H1 (cell line): ENCODE data around the gene SLC25A53. TPM values are rescaled to one million over a fixed set of nuclear protein-coding genes. Genes with fewer than 3 reads are reported as not detected.

Experiments
- CTCF ChIA-PET: fragments of 300-600 bp; sonication (Branson Sonifier 250); formaldehyde crosslinking; loops from one replicate; lab custom pipeline; 2021; ENCODE audit not compliant: partially characterized antibody; lab: Charles Lee
- POLR2A ChIA-PET: fragments of 300-600 bp; sonication (Branson Sonifier 250); formaldehyde crosslinking; loops from one replicate; lab custom pipeline; 2021; ENCODE audit warnings: inconsistent platforms; ENCODE audit not compliant: partially characterized antibody; lab: Charles Lee
- DNase-seq, 2 experiments: peaks; one replicate each; pipeline versions ENCODE4 v3.0.0 to v3.0.0-alpha.2; 2010 to 2022; ENCODE audit warnings: low spot score in 2 of 2, low read depth in 1 of 2, mixed read lengths in 1 of 2
- FAIRE-seq: peaks from 2 replicates; lab custom pipeline; 2011; peaks lifted over from hg19 to GRCh38; lab: Jason Lieb, UNC
- H2AFZ ChIP-seq: 2 replicates; pipeline ENCODE4 v1.8.1; 2012; ENCODE audit warnings: low read length, inconsistent platforms
- H2AK5ac ChIP-seq: 2 replicates; pipeline ENCODE4 v1.6.1; 2013; ENCODE audit warnings: low read depth, low read length
- H2BK120ac ChIP-seq: replicated peaks from 2 replicates; pipeline ENCODE3; 2013; ENCODE audit warnings: low read depth, low read length, inconsistent platforms
- H2BK12ac ChIP-seq: 2 replicates; pipeline ENCODE4 v1.6.1; 2013; ENCODE audit warnings: low read depth, low read length
- H2BK15ac ChIP-seq: 2 replicates; pipeline ENCODE4 v1.6.1; 2013; ENCODE audit warnings: low read length
- H2BK20ac ChIP-seq: 2 replicates; pipeline ENCODE4 v1.6.1; 2013; ENCODE audit warnings: low read length
- H2BK5ac ChIP-seq: 2 replicates; pipeline ENCODE4 v1.6.1; 2013; ENCODE audit warnings: low read depth, low read length
- H3K14ac ChIP-seq: 2 replicates; pipeline ENCODE4 v1.6.1; 2013; ENCODE audit warnings: inconsistent platforms; ENCODE audit not compliant: insufficient read length
- H3K18ac ChIP-seq: 2 replicates; pipeline ENCODE4 v1.6.1; 2013; ENCODE audit warnings: low read length; ENCODE audit errors: extremely low read depth
- H3K23ac ChIP-seq: 2 replicates; pipeline ENCODE4 v1.6.1; 2013; ENCODE audit warnings: inconsistent platforms; ENCODE audit not compliant: insufficient read length
- H3K23me2 ChIP-seq: 2 replicates; pipeline ENCODE4 v1.6.1; 2013; ENCODE audit warnings: low read depth, low read length
- H3K27ac ChIP-seq: 2 replicates; pipeline ENCODE4 v1.6.1; 2011; ENCODE audit warnings: low read depth, low read length, inconsistent platforms
- H3K27me3 ChIP-seq, 4 experiments: replicated peaks in 1 of 4; 1 replicate in 1 of 4; 2 replicates in 3 of 4; pipeline versions ENCODE4 v1.6.1 to v1.8.1; 2011 to 2013; ENCODE audit warnings: low read length in 3 of 4, mild to moderate bottlenecking in 3 of 4, inconsistent platforms in 2 of 4, mixed read lengths in 2 of 4, moderate library complexity in 1 of 4; ENCODE audit not compliant: control insufficient read depth in 3 of 4, insufficient read depth in 3 of 4; ENCODE audit errors: extremely low read depth in 1 of 4
- H3K36me3 ChIP-seq, 4 experiments: 2 replicates each; pipeline versions ENCODE4 v1.6.1 to v1.8.1; 2011 to 2013; ENCODE audit warnings: mild to moderate bottlenecking in 4 of 4, low read length in 3 of 4, moderate library complexity in 2 of 4, control low read depth in 1 of 4, inconsistent platforms in 1 of 4; ENCODE audit not compliant: insufficient read depth in 4 of 4, control insufficient read depth in 2 of 4
- H3K4ac ChIP-seq: replicated peaks from 2 replicates; pipeline ENCODE3; 2013; ENCODE audit warnings: low read length, low read depth, mixed read lengths, inconsistent platforms; ENCODE audit not compliant: insufficient read length
- H3K4me1 ChIP-seq, 4 experiments: replicated peaks in 1 of 4; 1 replicate in 1 of 4; 2 replicates in 3 of 4; pipeline versions ENCODE4 v1.6.1 to v1.8.1; 2011 to 2013; ENCODE audit warnings: low read length in 3 of 4, inconsistent platforms in 2 of 4, mixed read lengths in 1 of 4; ENCODE audit not compliant: insufficient read depth in 4 of 4, control insufficient read depth in 3 of 4
- H3K4me2 ChIP-seq, 2 experiments: 2 replicates each; pipeline versions ENCODE4 v1.6.1 to v1.8.1; 2011 to 2013; ENCODE audit warnings: low read depth in 2 of 2, low read length in 2 of 2, control low read depth in 1 of 2, inconsistent platforms in 1 of 2, mild to moderate bottlenecking in 1 of 2; ENCODE audit not compliant: insufficient read depth in 1 of 2
- H3K4me3 ChIP-seq, 4 experiments: fragments of 200-600, 300-600 bp in 1 of 4; sonication (generic), shearing (Covaris generic), sonication (Bioruptor Twin) in 1 of 4; 2 replicates each; pipeline versions ENCODE4 v1.5.1 to v1.8.1; 2011 to 2016; ENCODE audit warnings: low read length in 4 of 4, low read depth in 3 of 4, control low read depth in 2 of 4, inconsistent platforms in 2 of 4, mild to moderate bottlenecking in 2 of 4, mixed read lengths in 1 of 4, moderate library complexity in 1 of 4; ENCODE audit not compliant: insufficient read depth in 2 of 4; ENCODE audit errors: extremely low read depth in 1 of 4
- H3K56ac ChIP-seq: replicated peaks from 2 replicates; pipeline ENCODE3; 2013; ENCODE audit warnings: low read depth, mild to moderate bottlenecking, mixed read lengths, low read length, inconsistent platforms; ENCODE audit not compliant: insufficient read length
- H3K79me1 ChIP-seq: 2 replicates; pipeline ENCODE4 v1.6.1; 2013; ENCODE audit warnings: low read depth, low read length, control low read depth
- H3K79me2 ChIP-seq, 2 experiments: 2 replicates each; pipeline versions ENCODE4 v1.6.1 to v1.8.1; 2012 to 2013; ENCODE audit warnings: low read length in 2 of 2, mild to moderate bottlenecking in 2 of 2, inconsistent platforms in 1 of 2; ENCODE audit not compliant: insufficient read depth in 2 of 2, control insufficient read depth in 1 of 2
- H3K9ac ChIP-seq, 4 experiments: replicated peaks in 1 of 4; 1 replicate in 1 of 4; 2 replicates in 3 of 4; pipeline versions ENCODE4 v1.6.1 to v1.8.1; 2011 to 2013; ENCODE audit warnings: low read depth in 3 of 4, low read length in 3 of 4, control low read depth in 2 of 4, mild to moderate bottlenecking in 2 of 4, moderate library complexity in 2 of 4, inconsistent platforms in 1 of 4; ENCODE audit errors: extremely low read depth in 1 of 4
- H3K9me3 ChIP-seq, 2 experiments: 2 replicates each; pipeline versions ENCODE4 v1.6.1 to v1.8.1; 2012 to 2013; ENCODE audit warnings: mild to moderate bottlenecking in 2 of 2, moderate library complexity in 2 of 2, control low read depth in 1 of 2, inconsistent platforms in 1 of 2, low read depth in 1 of 2, low read length in 1 of 2, mixed read lengths in 1 of 2; ENCODE audit not compliant: insufficient read depth in 2 of 2
- H4K20me1 ChIP-seq, 2 experiments: replicated peaks in 1 of 2; 2 replicates each; pipeline versions ENCODE3 to v1.8.1; 2011 to 2013; ENCODE audit warnings: inconsistent platforms in 2 of 2, low read length in 2 of 2, mild to moderate bottlenecking in 1 of 2; ENCODE audit not compliant: insufficient read depth in 2 of 2, control insufficient read depth in 1 of 2
- H4K5ac ChIP-seq: 2 replicates; pipeline ENCODE4 v1.6.1; 2013; ENCODE audit warnings: low read length, low read depth, mixed read lengths, inconsistent platforms; ENCODE audit not compliant: insufficient read length
- H4K8ac ChIP-seq: 2 replicates; pipeline ENCODE4 v1.8.0; 2013; ENCODE audit warnings: mild to moderate bottlenecking, moderate library complexity, low read length, inconsistent platforms; ENCODE audit not compliant: insufficient read depth; ENCODE audit errors: extremely low read depth
- H4K91ac ChIP-seq: replicated peaks from 2 replicates; pipeline ENCODE3; 2013; ENCODE audit warnings: low read length, mixed read lengths, inconsistent platforms; ENCODE audit not compliant: insufficient read length
- ASH2L ChIP-seq: fragments of 200-600, 300-600 bp; sonication (generic); IDR thresholded peaks from one replicate; pipeline ENCODE4 v1.7.1; 2017; ENCODE audit warnings: low read length
- CHD1 ChIP-seq: IDR thresholded peaks from 2 replicates; pipeline ENCODE4 v1.6.1; 2012; ENCODE audit warnings: low read depth, low read length, improper control_type of control experiment
- E2F6 ChIP-seq: IDR thresholded peaks from 2 replicates; pipeline ENCODE4 v1.6.1; 2012; ENCODE audit warnings: inconsistent platforms
- EGR1 ChIP-seq: IDR thresholded peaks from 2 replicates; pipeline ENCODE4 v1.6.1; 2011; ENCODE audit warnings: low read depth, low read length, borderline replicate concordance
- GTF2F1 ChIP-seq: IDR thresholded peaks from 2 replicates; pipeline ENCODE4 v1.6.1; 2012; ENCODE audit warnings: low read depth, low read length, improper control_type of control experiment, borderline replicate concordance
- KDM1A ChIP-seq: fragments of 200-600, 300-600 bp; sonication (generic); IDR thresholded peaks from 2 replicates; pipeline ENCODE4 v1.7.1; 2016; ENCODE audit warnings: mild to moderate bottlenecking, low read length, borderline replicate concordance
- MAFK ChIP-seq: IDR thresholded peaks from 2 replicates; pipeline ENCODE4 v1.6.1; 2012; ENCODE audit warnings: low read depth, mild to moderate bottlenecking, improper control_type of control experiment, low read length
- MAX ChIP-seq: IDR thresholded peaks from 2 replicates; pipeline ENCODE4 v1.6.1; 2012; ENCODE audit warnings: inconsistent platforms
- NRF1 ChIP-seq: IDR thresholded peaks from 2 replicates; pipeline ENCODE4 v1.6.1; 2011; ENCODE audit warnings: mild to moderate bottlenecking, low read depth, low read length, improper control_type of control experiment
- POLR2A ChIP-seq, 2 experiments: IDR thresholded peaks; 1 replicate in 1 of 2; 2 replicates in 1 of 2; pipeline ENCODE4 v1.6.1; 2011; ENCODE audit warnings: low read depth in 2 of 2, low read length in 2 of 2, mild to moderate bottlenecking in 2 of 2; ENCODE audit errors: control extremely low read depth in 1 of 2
- SAP30 ChIP-seq: fragments of 300-600 bp; sonication (generic); IDR thresholded peaks from 2 replicates; pipeline ENCODE4 v1.7.1; 2012; ENCODE audit warnings: low read length, moderate library complexity, mild to moderate bottlenecking, inconsistent platforms; ENCODE audit not compliant: insufficient read depth, insufficient replicate concordance
- SIRT6 ChIP-seq: IDR thresholded peaks from one replicate; pipeline ENCODE4 v1.7.1; 2012; ENCODE audit warnings: low read length, inconsistent platforms
- SP4 ChIP-seq: IDR thresholded peaks from 2 replicates; pipeline ENCODE4 v1.6.1; 2012; ENCODE audit warnings: low read length, inconsistent platforms
- WGBS, 2 experiments: shearing (Covaris generic) in 1 of 2; methylation state at CpG; one replicate each; pipeline versions ENCODE4 v1.1.6 to v1.1.7; 2013 to 2015; ENCODE audit warnings: low lambda C conversion rate in 2 of 2, mixed read lengths in 2 of 2, inconsistent platforms in 1 of 2, low coverage in 1 of 2, missing lambda C conversion rate in 1 of 2; ENCODE audit not compliant: insufficient replicate concordance in 2 of 2, insufficient coverage in 1 of 2, insufficient read length in 1 of 2; ENCODE audit errors: extremely low coverage in 1 of 2, missing lambda C conversion rate in 1 of 2; 5-methylcytosine and 5-hydroxymethylcytosine counted together
- polyA plus RNA-seq, 7 experiments: library from polyadenylated mRNA; depleted of rRNA in 3 of 7; stranded (reverse) in 5 of 7; unstranded in 2 of 7; fragments of >200 nt in 5 of 7; fragments of 200-250 nt in 2 of 7; gene quantifications; 1 replicate in 5 of 7; 2 replicates in 1 of 7; 4 replicates in 1 of 7; pipeline versions ENCODE4 v1.2.1 to v1.2.3, GENCODE V29; 2011 to 2013; ENCODE audit warnings: missing spikeins in 2 of 7, mixed read lengths in 2 of 7
- total RNA-seq: library from RNA; stranded (reverse); fragmentation: NEBNext Ultra II Directional; extraction: Animal tissue kit (Norgen Biotek cat#: 25700); gene quantifications from 2 replicates; pipeline ENCODE4 v1.2.1, GENCODE V29; 2021
- TF ChIP-seq, protein P1 (sequence below): IDR thresholded peaks from 2 replicates; pipeline ENCODE4 v1.6.1; 2011; ENCODE audit warnings: low read length, improper control_type of control experiment

The SLC25A53 gene
- total and polyA plus RNA-seq, 2 of the 8 experiments (the other 6 are each of a cell fraction or from before 2014, with no cell fraction given), result 2.4 to 4.2 TPM

- no peak overlapping the region for H2BK20ac ChIP-seq
- H2AFZ ChIP-seq, result no peak overlapping the region
- H2AK5ac ChIP-seq, result no peak overlapping the region
- H3K27ac ChIP-seq, result no peak overlapping the region
- no peaks in the 10 kb centered on the region for H3K79me1 ChIP-seq
- no peaks in the 10 kb centered on the region for H3K23me2 ChIP-seq
- ChIA-PET CTCF (no interaction called here), POLR2A (no interaction called here)
- no peaks in the 10 kb centered on the region for H4K20me1 ChIP-seq
- H3K14ac ChIP-seq, result no peak overlapping the region
- H2BK120ac ChIP-seq, result no peak overlapping the region
- no peak overlapping the region for H3K23ac ChIP-seq
- no peak overlapping the region for H4K8ac ChIP-seq
- H2BK5ac ChIP-seq, result no peak overlapping the region
- no peak overlapping the region for H3K18ac ChIP-seq
- H3K4ac ChIP-seq, result no peak overlapping the region
- 95% methylated on average over 1 of the region's 6 CpGs; no CpG with 5 or more reads in 1 of the 2 experiments for WGBS, 2 experiments
- H4K5ac ChIP-seq, result no peak overlapping the region
- H2BK15ac ChIP-seq, result no peak overlapping the region
- H3K9ac ChIP-seq, result no peak overlapping the region
- H3K36me3 ChIP-seq, result no peaks in the 10 kb centered on the region; a peak in 1 of 8 replicates
- H3K4me2 ChIP-seq, result no peak overlapping the region
- FAIRE-seq, result no peak
- peaks cover 0 to 20% of the 10 kb centered on the region in 2 experiments; a peak in 2 of 4 replicates for H3K79me2 ChIP-seq
- H3K27me3 ChIP-seq, result no peaks in the 10 kb centered on the region
- H3K9me3 ChIP-seq, result no peaks in the 10 kb centered on the region
- H3K4me3 ChIP-seq, result no peak overlapping the region
- no peaks in the 10 kb centered on the region for H3K4me1 ChIP-seq
- no peak overlapping the region for H4K91ac ChIP-seq
- H2BK12ac ChIP-seq, result no peak overlapping the region
- no peak overlapping the region for H3K56ac ChIP-seq
- no peak for DNase-seq
- TF ChIP-seq ASH2L, result no peak
- no peak for TF ChIP-seq CHD1
- no peak for TF ChIP-seq MAFK
- no peak for TF ChIP-seq SP4
- TF ChIP-seq GTF2F1, result no peak
- TF ChIP-seq MAX, result no peak
- no peak for TF ChIP-seq SAP30
- TF ChIP-seq, protein P1, sequence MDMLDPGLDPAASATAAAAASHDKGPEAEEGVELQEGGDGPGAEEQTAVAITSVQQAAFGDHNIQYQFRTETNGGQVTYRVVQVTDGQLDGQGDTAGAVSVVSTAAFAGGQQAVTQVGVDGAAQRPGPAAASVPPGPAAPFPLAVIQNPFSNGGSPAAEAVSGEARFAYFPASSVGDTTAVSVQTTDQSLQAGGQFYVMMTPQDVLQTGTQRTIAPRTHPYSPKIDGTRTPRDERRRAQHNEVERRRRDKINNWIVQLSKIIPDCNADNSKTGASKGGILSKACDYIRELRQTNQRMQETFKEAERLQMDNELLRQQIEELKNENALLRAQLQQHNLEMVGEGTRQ, result no peak
- TF ChIP-seq EGR1, result no peak
- no peak for TF ChIP-seq SIRT6
- TF ChIP-seq E2F6, result no peak
- no peak for TF ChIP-seq NRF1
- no peak for TF ChIP-seq KDM1A
- TF ChIP-seq POLR2A (IDR thresholded peaks at IDR 0.05; ENCODE audit: control extremely low read depth in 1 of 2, low read depth in 2 of 2, low read length in 2 of 2), result no peak
Observed at GRCh38 chrX:104172121-104172520, 15.3 kb upstream of the SLC25A53 start.
